ENCODE results near the gene HMGXB4. TPM values are rescaled to one million over a fixed set of nuclear protein-coding genes. Genes with fewer than 3 reads are reported as not detected.

HMGXB4 gene
- total RNA-seq, 4 donors from 2014 or later = 14.0 to 43.4 (median 26.2) TPM

DNA sequence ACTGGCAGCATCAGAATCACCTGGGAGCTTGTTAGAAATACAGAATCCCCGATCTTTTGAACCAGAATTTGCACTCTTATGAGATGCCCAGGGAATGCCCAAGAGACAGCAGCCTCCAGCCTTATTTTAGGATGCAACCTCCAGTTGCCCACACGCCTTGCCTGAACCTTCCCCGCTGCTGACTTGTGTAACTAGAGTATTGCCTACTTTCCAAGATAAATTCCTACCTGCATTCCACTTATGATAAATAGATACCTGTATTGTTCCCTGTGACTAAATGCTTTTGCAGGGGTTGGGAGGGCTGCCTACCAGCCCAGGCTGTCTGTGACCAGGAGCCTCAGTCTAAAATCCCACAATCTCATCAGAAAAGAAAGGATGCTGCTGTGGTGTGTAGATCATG is 44.3 kb upstream of the HMGXB4 start:
- Histone ChIP-seq H3K9me3 (no peaks in the 10 kb centered on the region), H3K4me3 (no peak overlapping the region), H3K27me3 (no peaks in the 10 kb centered on the region), H3K4me1 (no peaks in the 10 kb centered on the region), H3K27ac (no peak overlapping the region), H3K36me3 (no peaks in the 10 kb centered on the region)
- WGBS, 2 donors (ENCODE audit: low coverage in 1 of 2) = 84% methylated on average over 3 of the region's 3 CpGs; no CpG with 5 or more reads in 1 of the 2 donors
- in situ Hi-C loops (cut with MboI; ENCODE audit: low pct_ligation_motif_present in 1 of 4, low pct_unique_long_range_greater_than_20kb in 1 of 4, low sequenced_read_pairs in 3 of 4) = no loop called here
- intact Hi-C loops (cut with DNase I; ENCODE audit: low total_unique reads) = no loop called here
- DNase-seq = no peak
- TF ChIP-seq EP300 (IDR thresholded peaks at IDR 0.05; ENCODE audit: low read depth) (no peak), CTCF (IDR thresholded peaks at IDR 0.05) (no peak), POLR2A (IDR thresholded peaks at IDR 0.05) (no peak), POLR2AphosphoS5 (IDR thresholded peaks at IDR 0.05) (no peak)

DNA sequence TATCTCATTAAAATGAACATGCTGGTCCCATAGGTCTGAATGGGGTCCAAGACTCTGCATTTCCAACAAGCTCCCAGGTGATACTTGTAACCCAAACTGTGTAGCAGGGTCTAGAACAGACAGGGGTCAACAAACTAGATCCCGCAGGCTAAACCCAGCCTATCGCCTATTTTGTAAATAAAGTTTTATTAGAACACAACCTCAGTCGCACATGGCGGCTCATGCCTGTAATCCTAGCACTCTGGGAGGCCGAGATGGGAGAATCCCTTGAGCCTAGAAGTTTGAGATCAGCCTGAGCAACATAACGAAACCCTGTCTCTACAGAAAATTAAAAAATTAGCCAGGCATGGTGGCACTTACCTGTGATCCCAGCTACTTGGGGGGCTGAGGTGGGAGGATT is 42.3 kb upstream of the HMGXB4 start:
- in situ Hi-C loops (cut with MboI; ENCODE audit: low pct_ligation_motif_present in 1 of 4, low pct_unique_long_range_greater_than_20kb in 1 of 4, low sequenced_read_pairs in 3 of 4) = no loop called here
- no peaks in the 10 kb centered on the region for H3K4me1 ChIP-seq
- DNase-seq = no peak
- no peak overlapping the region for H3K4me3 ChIP-seq
- H3K36me3 ChIP-seq = no peaks in the 10 kb centered on the region
- no peaks in the 10 kb centered on the region for H3K9me3 ChIP-seq
- H3K27me3 ChIP-seq = no peaks in the 10 kb centered on the region
- intact Hi-C loops (cut with DNase I; ENCODE audit: low total_unique reads) = no loop called here
- H3K27ac ChIP-seq = no peak overlapping the region
- 94% methylated on average over 6 of the region's 6 CpGs; no CpG with 5 or more reads in 1 of the 2 donors for WGBS, 2 donors (ENCODE audit: low coverage in 1 of 2)
- TF ChIP-seq EP300 (IDR thresholded peaks at IDR 0.05; ENCODE audit: low read depth) = no peak
- no peak for TF ChIP-seq POLR2AphosphoS5 (IDR thresholded peaks at IDR 0.05)
- TF ChIP-seq POLR2A (IDR thresholded peaks at IDR 0.05) = no peak
- TF ChIP-seq CTCF (IDR thresholded peaks at IDR 0.05) = no peak

GRCh38 chr22:35215993-35216392 is 41.3 kb upstream of the HMGXB4 start:
- Histone ChIP-seq H3K27ac (no peak overlapping the region), H3K9me3 (no peaks in the 10 kb centered on the region), H3K27me3 (no peaks in the 10 kb centered on the region), H3K36me3 (no peaks in the 10 kb centered on the region), H3K4me3 (no peak overlapping the region), H3K4me1 (no peaks in the 10 kb centered on the region)
- in situ Hi-C loops (cut with MboI; ENCODE audit: low pct_ligation_motif_present in 1 of 4, low pct_unique_long_range_greater_than_20kb in 1 of 4, low sequenced_read_pairs in 3 of 4) = no loop called here
- intact Hi-C loops (cut with DNase I; ENCODE audit: low total_unique reads) = no loop called here
- no peak for TF ChIP-seq CTCF (IDR thresholded peaks at IDR 0.05)
- TF ChIP-seq EP300 (IDR thresholded peaks at IDR 0.05; ENCODE audit: low read depth) = no peak
- no peak for TF ChIP-seq POLR2A (IDR thresholded peaks at IDR 0.05)
- no peak for TF ChIP-seq POLR2AphosphoS5 (IDR thresholded peaks at IDR 0.05)
- WGBS, 2 donors (ENCODE audit: low coverage in 1 of 2) = 66 to 100% methylated on average over 1 to 3 of the region's 3 CpGs
- DNase-seq = no peak

GRCh38 chr22:35217527-35217926 is 39.8 kb upstream of the HMGXB4 start:
- intact Hi-C loops (cut with DNase I; ENCODE audit: low total_unique reads) (no loop called here), in situ Hi-C loops (cut with MboI; ENCODE audit: low pct_ligation_motif_present in 1 of 4, low pct_unique_long_range_greater_than_20kb in 1 of 4, low sequenced_read_pairs in 3 of 4) (no loop called here)
- no peaks in the 10 kb centered on the region for H3K9me3 ChIP-seq
- no peak overlapping the region for H3K4me3 ChIP-seq
- no peak for TF ChIP-seq CTCF (IDR thresholded peaks at IDR 0.05)
- no peak for TF ChIP-seq POLR2AphosphoS5 (IDR thresholded peaks at IDR 0.05)
- TF ChIP-seq EP300 (IDR thresholded peaks at IDR 0.05; ENCODE audit: low read depth) = no peak
- no peak for TF ChIP-seq POLR2A (IDR thresholded peaks at IDR 0.05)
- WGBS, 2 donors (ENCODE audit: low coverage in 1 of 2) = 79% methylated on average over 2 of the region's 2 CpGs; no CpG with 5 or more reads in 1 of the 2 donors
- no peaks in the 10 kb centered on the region for H3K27me3 ChIP-seq
- H3K36me3 ChIP-seq = no peaks in the 10 kb centered on the region
- H3K4me1 ChIP-seq = no peaks in the 10 kb centered on the region
- DNase-seq = no peak
- no peak overlapping the region for H3K27ac ChIP-seq
